ENCODE data around the gene WDR91. TPM values are rescaled to one million over a fixed set of nuclear protein-coding genes. Genes with fewer than 3 reads are reported as not detected.

The WDR91 gene
- total RNA-seq (2022; extraction: Qiagen RNA extraction; ENCODE audit: low read depth): 6.9 to 10.2 TPM (median 7.6 TPM) in 5 replicates

DNA sequence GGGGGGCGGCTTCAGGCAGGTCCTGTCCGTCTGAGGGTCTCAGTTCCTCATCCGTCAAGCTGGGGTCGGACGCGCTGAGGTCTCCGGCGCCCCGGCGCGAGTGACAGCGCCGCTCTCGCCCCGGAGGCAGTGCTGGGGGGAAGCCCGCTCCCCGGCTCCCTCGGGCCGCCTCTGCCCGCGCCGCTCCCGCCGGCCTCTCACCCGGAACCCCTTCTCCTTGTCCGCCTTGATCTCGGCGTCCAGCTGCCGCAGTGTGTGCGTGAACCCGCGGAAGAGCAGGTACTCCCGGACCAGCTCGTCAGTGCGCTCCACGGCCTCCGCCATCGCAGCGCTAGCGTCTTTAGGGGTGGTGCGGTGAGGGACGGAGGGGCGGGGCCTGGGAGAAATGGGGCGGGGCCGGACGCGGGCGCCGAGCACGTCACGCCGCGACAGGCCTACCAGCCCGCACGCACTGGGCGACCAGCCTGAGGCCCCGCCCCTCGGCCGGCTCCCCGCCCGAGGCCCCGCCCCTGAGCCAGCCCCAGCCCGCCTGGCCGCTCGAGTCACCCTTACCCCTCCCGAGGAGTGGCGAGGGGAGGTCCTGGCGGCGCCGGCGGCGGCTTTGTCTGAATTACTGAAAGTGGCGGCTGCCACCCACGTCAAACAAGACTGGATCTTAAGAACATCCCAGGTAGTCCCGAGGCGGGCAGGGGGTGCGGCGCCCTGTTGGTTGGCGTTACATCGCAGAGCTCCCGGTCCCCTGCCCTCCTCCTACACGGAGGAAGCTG lies at the start of gene WDR91:
Gene WDR91 (minus strand): TSS at position 348 of the 767 bp plus-strand sequence. CDS start 24 bp downstream, at position 324.

GRCh38 chr7:135233570-135233969 lies 22.2 kb upstream of the WDR91 start, which contains the start of gene STRA8:
STRA8 (plus strand) TSS chr7:135233838; CDS start chr7:135240525, 6,687 bp downstream.

GRCh38 chr7:135170274-135170997 lies 40.9 kb downstream of the WDR91 start, which contains the start of gene CYREN:
CYREN (minus strand) TSS chr7:135170707; CDS start chr7:135168922, 1,785 bp downstream.

GRCh38 chr7:135147899-135148721 lies 63.2 kb downstream of the WDR91 start, which contains the start of gene TMEM140:
TMEM140 (plus strand) TSS chr7:135148072; CDS start chr7:135164442, 16,370 bp downstream.

Other genes starting within 250 kb of the WDR91 start
- 0.67 to 1.2 TPM (median 1.00 TPM) in 5 replicates for gene AGBL3, start 225.0 kb downstream of the WDR91 start, total RNA-seq (2022; extraction: Qiagen RNA extraction; ENCODE audit: low read depth)
- gene TMEM140, start 63.5 kb downstream of the WDR91 start, total RNA-seq (2022; extraction: Qiagen RNA extraction; ENCODE audit: low read depth): 0.84 to 1.4 TPM (median 0.97 TPM) in 5 replicates
- 66.0 to 85.4 TPM (median 74.7 TPM) in 5 replicates for gene CYREN, start 40.8 kb downstream of the WDR91 start, total RNA-seq (2022; extraction: Qiagen RNA extraction; ENCODE audit: low read depth)
- not detected in 5 replicates for gene STRA8, start 22.3 kb upstream of the WDR91 start, total RNA-seq (2022; extraction: Qiagen RNA extraction; ENCODE audit: low read depth)